GM18517 (cell line): ENCODE results near the gene SLC22A17.

Experiments
- ATAC-seq: cut with Tn5 transposase; IDR thresholded peaks from one replicate; pipeline ENCODE4 v1.9.1; 2021; ENCODE audit warnings: mild to moderate bottlenecking, moderate library complexity; ENCODE audit not compliant: unreplicated experiment

The SLC22A17 gene

GRCh38 chr14:23364164-23365035 lies 11.7 kb upstream of the SLC22A17 start:
- ATAC-seq, result no peak

DNA sequence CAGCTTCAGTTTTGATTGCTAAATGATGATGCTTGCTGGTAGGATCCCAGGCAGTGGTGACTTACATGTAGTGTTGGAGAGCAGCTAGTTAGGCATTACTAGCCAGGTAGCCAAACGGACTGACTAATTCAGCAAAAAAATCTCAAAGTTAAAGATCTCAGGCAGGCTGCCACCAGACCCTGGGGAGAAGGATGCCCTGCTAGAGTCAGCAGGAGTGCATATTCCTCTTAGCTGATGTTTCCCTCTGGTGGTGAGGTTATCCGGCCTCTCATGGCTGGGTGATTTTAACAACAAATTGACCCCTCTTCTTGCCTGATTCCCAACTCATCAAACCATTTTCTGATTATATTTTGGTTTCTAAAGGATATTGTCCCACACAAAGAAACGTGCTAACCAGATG lies 9.5 kb upstream of the SLC22A17 start:
- ATAC-seq, result no peak

- ATAC-seq, result no peak
Measured at GRCh38 chr14:23361763-23362162, 9.1 kb upstream of the SLC22A17 start.

- no peak for ATAC-seq
Measured at GRCh38 chr14:23361320-23361719, 8.6 kb upstream of the SLC22A17 start.

DNA sequence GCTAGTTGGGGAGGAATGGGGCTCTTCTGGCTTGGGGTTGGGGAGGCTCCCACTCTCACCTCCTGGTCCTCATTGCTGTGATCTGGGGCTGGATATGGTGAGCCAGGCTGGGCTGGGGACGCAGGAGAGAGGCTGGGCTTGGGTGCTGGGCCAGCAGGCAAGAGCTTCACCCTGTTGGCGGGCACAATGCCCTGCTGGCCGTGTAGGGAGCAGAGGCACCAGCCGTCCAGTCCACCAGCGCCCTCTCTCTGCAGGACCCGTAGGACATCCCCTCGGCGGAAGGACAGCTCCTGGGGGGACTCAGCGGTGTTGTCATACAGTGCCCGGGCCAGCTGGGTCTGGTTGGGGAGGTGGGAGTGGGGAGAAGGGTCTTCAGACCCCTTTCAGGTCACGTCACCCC lies 7.8 kb upstream of the SLC22A17 start:
- ATAC-seq, result no peak

GRCh38 chr14:23359722-23360447 lies 7.2 kb upstream of the SLC22A17 start:
- ATAC-seq, result no peak

GRCh38 chr14:23359167-23359626 lies 6.5 kb upstream of the SLC22A17 start:
- no peak for ATAC-seq

DNA sequence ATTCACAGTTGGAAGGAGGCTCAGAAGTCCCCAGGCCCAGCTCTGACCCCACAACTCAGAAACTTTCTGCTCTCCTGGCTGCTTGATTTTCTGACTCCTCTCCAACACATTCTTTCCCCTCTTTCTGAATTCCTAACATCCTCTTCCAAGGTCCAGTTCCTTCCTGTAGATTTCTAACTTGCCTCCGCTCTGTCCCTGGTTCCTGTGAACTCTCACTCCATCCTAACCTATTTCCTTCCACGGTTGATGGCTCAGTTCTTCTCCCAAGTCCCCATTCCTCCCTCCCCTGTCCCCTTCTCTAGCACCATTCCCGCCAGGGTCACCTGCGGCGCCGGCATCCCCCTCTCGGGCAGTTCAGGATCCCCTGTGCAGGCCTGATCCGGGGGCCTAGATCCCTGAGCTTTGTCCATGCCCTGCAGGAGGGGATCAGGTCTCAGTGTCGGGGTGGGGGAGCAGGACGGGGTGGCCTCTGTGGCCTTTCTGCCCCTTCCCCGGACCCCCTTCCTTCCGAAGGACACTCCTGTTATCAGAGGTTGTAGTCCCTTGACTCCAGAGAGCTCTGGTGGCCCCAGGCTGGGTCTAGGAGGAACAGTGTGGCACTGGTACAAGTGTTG lies 6.0 kb upstream of the SLC22A17 start:
- no peak for ATAC-seq

- ATAC-seq, result no peak
Measured at GRCh38 chr14:23358042-23358441, 5.4 kb upstream of the SLC22A17 start.

DNA sequence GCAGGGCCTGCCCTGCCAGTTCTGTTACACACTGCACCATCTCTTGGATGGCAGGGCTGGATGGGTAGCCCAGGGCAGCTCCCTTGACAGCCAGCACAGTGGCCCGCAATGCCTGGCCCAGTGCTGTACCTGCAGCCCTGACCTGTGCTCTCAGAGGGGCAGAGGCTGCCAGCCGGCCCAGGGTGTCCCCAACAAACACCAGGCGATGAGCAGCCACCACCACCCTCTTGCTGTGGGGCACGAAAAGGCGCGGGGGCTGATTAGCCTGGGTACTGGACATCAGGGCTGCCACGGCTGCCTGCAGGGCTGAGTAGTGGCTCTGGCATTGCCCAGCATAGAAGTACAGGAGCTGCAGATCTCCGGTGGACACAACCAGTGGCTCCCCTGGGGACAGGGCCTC lies 4.6 kb upstream of the SLC22A17 start:
- no peak for ATAC-seq

DNA sequence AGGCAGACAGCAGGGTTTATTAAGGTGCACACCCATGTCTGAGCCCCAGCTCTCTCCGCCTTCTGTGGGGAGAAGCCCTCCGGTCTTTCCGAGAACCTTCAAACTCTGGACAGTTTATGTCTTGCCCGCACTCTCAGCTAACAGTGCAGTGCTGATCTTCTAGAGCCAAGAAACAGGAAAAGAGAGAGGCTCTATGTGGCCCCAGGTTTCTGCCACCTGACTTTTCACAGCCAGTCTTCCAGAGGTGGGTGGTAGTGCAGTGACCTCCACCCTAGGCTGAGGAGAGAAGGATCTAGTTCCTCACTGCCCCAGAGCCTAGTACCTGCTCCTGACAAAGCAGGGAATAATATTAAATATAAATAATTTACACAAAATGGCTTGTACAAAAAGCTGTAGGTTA lies 4.0 kb upstream of the SLC22A17 start:
- no peak for ATAC-seq

- no peak for ATAC-seq
Measured at GRCh38 chr14:23355871-23356435, 3.3 kb upstream of the SLC22A17 start.

GRCh38 chr14:23354990-23355389 lies 2.3 kb upstream of the SLC22A17 start:
- ATAC-seq, result no peak

- no peak for ATAC-seq
Measured at GRCh38 chr14:23353433-23353780, 720 bp upstream of the SLC22A17 start.

DNA sequence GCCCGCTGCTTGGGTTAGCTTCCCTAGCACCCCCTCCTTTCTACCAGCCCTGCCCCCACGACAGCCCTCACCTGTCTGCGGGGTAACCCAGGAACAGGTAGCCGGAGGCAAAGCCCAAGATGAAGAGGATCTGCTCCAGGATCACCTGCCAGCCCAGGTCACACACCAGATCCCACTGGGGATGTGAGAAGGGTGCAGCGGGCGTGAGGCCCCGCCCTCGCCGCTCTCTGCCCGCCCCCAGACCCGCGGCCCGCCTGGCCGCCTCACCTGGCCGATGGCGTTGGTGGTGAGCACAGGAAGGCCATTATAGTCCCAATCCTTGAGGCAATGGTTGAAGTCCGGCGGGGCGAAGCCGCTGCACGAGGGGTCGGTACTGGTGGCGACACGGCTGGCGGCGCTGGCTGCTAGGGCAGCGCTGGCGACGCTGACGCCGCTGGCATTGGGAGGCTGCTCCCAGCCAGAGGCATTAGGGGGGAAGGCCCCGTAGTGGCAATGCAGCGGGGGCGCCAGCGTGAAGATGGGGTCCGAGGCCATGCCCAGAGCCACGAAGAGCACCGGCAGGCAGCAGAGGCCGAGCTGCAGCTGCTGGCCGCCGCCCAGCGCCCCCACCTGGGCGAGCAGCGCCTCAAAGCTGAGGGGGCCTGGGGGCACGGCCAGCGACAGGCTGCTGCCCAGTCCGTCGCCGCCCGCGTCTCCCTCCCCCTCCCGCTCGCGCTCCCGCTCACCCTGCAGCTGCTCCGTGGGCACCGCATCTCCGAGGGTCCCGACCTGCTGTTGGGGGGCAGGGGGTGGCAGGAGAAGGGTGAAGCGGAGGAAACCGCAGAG lies 794 bp downstream of the SLC22A17 start:
- ATAC-seq, result no peak

- no peak for ATAC-seq
Measured at GRCh38 chr14:23349156-23349845, 3.4 kb downstream of the SLC22A17 start.

GRCh38 chr14:23348297-23348655 lies 4.4 kb downstream of the SLC22A17 start:
- no peak for ATAC-seq

GRCh38 chr14:23347406-23348296 lies 5.0 kb downstream of the SLC22A17 start:
- no peak for ATAC-seq
